ENCODE results near the gene IRGQ.
A peak's percentile ranks its signal among the peaks of the same experiment; 100 is the strongest.
"Not testable (repeated sequence)": the region's sequence is repeated elsewhere in the genome, so short reads cannot be mapped to it uniquely, and the experiment has no call there.

IRGQ gene

DNA sequence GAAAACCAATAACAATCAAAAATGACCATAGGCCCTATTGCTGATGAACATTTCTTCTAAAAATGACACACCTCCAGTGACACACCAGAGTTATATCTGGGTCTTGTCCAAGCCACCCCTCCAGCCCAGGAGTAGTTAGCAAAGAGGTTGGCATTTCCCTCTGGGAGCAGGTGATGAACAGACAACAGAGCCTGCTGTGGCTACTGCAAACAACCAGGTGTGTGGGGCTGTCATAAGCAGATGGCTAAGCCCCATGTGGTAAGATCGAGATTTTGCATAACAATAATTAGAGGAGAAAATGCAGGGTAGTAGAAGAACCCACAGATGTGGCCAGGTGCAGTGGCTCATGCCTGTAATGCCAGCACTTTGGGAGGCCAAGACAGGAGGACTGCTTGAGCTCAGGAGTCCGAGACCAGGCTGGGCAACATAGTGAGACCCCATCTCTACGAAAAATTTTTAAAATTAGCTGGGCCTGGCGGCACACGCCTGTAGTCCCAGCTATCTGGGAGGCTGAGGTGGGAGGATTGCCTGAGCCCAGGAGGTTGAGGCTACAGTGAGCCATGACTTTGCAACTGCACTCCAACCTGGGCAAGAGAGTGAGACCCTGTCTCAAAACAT lies 25.7 kb downstream of the IRGQ start:
- no peak for FAIRE-seq

DNA sequence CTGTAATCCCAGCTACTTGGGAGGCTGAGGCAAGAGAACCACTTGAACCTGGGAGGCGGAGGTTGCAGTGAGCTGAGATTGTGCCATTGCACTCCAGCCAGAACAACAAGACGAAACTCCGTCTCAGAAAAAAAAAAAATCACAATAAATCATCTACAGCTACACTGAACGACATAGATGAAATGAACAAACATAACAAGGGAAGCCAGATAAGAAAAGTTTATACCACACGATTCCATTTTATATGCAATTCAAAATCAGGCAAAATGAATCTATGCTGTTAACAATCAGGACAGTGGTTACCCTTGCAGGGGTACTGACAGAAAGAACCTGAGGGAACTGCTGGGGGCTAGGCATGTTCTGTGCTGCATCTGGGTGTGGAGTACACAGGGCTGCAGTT lies 26.3 kb downstream of the IRGQ start:
- no peak for FAIRE-seq

DNA sequence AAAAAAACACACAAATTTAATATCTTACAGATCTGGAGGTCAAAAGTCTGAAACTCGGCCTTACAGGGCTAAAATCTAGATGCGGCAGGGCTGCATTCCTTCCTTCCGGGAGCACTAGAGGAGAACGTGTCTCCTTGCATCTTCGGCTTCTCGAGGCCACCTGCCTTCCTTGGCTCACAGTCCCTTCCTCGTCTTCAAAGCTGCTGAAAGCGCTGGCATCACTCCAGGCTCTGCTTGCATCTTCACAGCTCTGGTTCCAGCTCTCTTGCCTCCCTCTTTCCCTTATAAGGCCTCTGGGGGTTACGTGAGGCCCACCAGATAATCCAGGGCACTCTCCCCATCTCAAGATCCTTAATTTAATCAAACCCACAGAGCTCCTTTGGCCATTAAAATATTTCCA lies 31.1 kb downstream of the IRGQ start:
- no peak for FAIRE-seq

DNA sequence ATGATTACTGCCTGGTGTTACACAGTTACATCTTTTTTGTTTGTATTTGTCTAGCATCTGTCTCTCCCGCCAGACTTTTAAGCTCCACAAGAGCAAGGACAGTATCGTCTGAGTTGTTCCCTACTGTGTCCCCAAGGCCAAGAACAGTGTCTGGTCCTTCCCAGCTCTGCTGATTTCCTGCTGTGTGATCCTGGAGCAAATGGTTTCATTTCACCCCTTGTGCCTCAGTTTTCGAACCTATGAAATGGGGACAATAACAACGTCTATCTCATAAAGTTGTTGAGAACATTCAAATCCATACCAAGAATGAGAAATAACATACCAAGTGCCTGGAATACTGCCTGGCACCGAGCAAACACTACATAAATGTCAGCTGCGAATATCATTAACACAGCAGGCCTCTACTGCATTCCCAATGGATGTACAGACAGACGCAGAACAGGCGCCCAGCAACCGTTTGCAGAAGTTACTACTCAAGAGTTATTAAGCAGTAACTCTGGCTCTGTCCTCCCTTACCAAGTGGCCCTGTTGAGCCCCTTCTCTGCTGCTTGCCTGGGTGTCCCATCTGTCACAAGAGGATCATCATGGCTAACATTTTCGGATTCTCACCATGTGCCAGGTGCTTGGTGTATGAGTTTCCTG lies 32.0 kb downstream of the IRGQ start:
- FAIRE-seq = no peak

DNA sequence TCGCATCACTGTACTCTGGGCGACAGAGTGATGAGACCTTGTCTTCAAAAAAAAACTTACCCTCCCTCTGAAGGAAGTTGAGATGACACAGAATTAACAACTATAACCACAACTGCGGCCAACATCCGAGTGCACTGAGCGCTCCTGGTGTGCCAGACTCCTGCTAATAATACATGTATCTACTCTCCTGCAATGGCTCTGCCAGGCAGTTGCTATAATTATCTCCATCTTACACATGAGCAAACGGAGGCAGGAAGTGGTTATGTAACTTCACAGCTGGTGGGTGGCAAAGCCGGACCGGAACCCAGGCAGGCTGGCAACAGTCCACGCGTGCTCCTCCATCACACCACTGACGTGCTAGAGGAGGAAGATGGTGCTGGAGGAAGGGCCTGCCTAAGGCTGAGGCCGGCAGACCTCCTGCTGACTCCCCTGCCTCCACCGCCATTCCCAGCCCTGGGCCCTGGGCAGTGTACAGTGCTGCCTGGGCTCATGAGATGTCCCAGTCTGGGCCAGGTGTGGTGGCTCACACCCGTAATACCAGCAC lies 33.2 kb downstream of the IRGQ start:
- FAIRE-seq = peak; percentile 71

DNA sequence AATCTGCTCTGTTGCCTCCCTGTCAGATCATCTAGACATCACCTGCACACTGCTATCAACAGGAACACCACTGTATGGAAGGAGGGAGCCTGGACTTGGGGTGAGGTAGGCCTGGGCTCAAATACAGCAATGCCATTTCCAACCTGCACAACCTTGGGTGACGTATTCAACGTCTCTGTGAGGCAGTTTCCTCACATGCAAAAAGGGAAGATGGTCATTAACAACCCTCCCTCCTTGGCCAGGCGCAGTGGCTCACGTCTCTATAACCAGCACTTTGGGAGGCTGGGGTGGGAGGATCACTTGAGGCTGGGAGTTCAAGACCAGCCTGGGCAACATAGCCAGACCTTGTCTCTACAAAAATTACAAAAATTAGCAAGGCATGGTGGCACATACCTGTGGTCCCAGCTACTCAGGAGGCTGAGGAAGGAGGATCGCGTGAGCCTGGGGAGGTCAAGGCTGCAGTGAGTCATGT lies 33.7 kb downstream of the IRGQ start:
- no peak for FAIRE-seq

DNA sequence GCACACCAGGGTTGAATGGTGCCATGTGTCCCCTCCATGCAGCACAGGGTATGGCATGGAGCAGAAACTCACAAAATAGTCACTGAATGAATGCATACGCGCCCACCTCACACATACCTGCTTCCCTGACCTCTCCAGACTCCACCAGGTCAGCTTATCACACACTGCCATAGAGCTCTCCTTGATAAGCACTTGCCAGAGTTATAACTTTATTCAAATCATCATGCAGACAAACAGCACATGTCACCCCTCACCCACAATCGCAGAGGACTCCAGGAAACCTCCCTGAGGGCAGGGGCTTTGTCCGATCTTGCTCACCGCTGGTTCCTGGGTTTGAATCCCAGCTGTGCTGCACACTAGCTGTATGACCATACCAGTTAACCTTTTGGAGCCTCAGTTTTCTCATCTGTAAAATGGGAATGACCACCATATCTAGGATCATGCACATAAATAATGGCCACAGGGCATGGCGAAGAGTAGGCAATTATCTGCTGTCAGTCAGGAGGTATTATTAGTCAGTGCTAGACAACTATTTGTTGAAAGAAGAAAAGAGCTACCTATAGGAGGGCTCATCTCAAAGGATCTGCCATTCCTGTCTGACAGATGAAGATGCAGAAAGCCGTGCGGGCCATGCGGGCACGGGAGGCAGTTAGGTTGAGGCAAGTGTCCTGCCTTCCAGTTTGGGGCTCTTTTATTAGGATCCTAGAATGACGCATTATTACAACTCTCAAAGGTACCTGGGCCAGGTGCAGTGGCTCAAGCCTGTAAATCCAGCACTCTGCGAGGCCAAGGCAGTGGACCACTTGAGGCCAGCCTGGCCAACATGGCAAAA lies 34.6 kb downstream of the IRGQ start:
- no peak for FAIRE-seq

DNA sequence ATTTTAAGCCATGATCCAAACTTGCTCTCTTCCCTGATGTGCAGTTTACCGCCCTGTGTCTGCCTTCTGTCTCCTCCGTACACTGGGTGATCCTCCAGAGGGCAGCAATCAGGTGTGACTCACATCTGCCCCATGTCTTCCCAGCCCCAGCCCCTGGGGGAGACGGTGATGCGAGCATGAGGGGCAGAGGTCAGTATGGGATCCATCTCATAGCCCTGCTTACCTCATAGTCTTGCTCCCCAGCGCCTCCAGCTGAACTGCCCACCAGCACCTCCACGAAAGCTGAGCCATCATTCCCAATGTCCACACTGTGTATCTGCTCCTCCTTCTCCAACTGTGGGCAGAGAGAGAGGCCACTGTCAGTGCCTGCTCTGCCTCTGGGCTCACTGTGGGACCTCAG lies 35.2 kb downstream of the IRGQ start:
- no peak for FAIRE-seq

DNA sequence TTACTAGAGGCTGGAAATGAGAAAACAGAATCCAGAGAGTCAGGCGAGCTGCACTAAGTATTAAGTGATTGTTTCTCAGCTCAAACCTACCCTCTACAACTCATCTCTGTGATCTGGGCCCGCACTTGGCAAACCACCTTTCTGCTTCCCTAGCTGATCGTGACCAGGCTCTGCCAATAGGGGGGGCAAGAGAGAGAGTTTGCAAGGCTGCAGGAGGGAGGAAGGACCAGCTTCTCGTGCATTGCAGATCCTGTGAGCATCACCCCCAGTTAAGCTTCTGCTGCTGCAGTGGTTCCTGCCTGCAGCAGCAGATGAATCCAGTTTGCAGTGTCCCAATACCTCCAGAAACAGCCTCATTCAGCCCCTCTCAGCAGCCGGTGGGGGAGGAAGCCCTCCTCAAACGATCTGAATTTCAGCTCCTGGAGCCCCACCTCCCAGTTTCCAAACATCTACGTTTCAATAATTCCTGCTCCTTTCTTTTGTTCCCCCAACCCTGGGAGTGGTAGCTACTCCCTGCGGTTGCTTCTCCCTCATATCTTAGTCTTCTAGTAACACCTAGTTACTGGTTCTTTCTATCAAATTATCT lies 40.7 kb downstream of the IRGQ start:
- no peak for FAIRE-seq

DNA sequence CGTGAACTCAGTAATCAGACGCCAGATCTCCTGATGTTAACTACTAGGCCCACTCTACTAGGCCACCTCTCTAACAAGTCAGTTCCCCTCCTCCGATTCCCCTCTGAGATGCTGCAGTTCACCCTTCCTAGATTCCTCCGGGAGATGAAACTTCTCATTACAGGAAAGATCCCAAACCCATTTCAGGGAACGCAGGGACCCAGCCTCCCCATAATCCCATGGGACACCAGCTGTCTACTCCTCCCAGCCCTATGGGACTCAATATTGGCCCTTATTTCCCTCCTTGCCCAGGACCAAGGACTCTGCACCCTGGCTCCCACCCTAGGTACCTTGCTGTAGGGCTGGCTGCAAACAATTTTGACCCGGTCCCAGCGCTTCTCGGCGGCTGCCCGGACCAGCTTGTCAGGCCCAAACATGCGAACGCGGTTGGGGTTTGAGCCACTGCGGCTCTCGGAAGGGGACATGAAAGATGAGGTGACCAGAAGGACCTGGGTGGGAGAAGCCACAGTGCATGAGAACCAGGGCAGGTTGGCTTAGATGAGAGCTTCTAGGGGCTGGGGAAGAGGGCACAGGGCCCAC lies 41.5 kb downstream of the IRGQ start:
- FAIRE-seq = no peak

DNA sequence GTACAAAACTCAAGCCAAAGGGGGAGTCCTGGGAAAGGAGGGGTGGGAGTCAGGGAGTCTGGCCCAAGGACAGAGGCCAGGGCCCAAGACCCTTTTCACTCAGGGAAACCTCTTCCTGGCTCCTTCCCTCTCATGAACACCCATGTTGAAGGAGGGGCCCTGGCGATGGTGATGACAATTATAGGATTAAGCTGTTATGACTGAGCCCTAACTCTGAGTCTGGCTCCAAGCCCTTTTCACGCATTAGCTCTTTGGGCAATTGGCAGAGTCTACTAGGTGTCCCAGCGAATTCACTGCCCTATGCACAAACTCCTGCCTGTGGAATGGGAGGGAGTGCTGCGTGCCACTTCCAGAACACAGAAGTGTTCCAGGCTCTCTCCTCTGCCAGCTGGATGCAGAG lies 42.3 kb downstream of the IRGQ start:
- FAIRE-seq = no peak

DNA sequence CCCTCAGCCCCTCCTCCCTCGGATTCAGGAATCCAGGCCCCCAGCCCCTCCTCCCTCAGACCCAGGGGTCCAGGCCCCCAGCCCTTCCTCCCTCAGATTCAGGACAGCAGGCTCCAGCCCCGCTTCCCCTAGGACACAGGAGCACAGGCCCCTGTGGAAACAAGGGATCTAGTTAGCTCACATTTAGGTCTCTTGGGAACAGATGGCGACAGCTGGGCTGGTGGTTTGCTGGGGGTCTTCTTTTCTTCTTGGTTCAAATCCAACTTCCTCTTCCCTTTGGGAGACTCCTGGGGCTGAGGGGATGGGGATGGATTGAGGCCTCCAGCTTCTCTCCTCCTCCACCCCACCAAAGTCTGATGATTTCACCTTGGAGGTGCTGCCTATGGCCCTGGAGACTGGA lies 43.3 kb downstream of the IRGQ start:
- no peak for FAIRE-seq

DNA sequence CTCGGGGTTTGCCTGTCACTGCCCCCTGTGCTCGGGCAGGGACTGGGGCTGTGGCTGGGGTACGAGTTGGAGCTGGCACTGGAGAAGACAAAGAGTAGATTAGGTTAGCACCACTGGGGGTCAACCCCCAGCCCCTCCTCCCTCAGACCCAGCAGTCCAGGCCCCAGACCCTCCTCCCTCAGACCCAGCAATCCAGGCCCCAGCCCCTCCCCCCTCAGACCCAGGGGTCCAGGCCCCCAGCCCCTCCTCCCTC lies 43.8 kb downstream of the IRGQ start:
- FAIRE-seq = no peak

DNA sequence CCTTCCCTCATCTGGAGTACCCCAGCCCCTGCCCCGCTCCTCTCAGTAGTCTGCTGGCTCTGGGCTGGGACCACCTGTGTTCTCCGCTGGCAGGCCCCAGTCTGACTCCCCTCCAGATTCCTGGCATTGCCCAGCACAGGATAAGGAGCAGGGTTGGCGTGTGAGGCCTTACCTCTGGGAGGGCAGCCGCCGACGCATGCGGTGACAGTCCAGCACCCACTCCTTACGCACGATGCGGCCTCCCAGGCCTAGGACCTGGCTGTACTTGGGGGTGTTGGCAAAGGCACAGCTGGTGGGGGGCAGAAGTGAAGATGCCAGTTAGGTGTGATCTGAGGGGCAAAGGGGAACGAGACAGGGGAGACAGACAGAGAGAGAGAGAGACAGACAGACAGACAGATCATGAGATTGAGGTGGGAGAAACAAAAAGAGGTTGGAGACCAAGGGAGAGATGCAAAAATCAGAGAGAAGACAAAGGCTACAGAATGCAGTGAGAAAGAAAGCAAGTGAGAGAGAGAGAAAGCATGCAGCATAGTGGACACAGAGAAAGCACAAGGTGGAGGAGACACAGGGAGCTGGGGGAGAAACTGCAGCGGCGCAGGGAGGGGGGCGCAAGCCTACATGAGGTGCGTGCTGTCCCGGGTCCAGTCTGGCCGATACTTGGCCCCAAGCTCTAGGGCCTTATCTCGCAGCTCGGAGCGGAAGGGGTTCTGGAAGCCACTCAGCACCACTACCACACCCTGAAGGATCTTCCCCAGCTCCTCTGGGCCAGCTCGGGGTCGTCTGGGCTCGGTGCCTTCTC lies 44.3 kb downstream of the IRGQ start:
- FAIRE-seq = no peak

DNA sequence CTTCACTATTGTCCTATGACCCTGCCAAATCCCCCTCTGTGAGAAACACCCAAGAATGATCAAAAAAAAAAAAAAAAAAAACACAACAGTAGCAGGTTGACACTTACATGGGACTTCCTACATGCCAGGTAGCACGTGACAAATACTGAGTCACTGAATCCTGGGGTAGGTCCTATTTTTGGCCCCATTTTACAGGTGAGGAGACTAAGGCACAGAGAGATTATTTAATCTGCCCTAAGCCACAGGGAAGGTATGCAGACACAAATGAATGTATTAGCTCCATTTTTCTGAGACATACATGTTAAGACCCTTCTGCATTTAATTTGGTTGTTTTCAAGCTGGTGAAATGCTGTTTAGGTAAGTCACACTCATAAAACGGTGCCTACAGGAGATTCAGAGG lies 47.2 kb downstream of the IRGQ start:
- FAIRE-seq = no peak

DNA sequence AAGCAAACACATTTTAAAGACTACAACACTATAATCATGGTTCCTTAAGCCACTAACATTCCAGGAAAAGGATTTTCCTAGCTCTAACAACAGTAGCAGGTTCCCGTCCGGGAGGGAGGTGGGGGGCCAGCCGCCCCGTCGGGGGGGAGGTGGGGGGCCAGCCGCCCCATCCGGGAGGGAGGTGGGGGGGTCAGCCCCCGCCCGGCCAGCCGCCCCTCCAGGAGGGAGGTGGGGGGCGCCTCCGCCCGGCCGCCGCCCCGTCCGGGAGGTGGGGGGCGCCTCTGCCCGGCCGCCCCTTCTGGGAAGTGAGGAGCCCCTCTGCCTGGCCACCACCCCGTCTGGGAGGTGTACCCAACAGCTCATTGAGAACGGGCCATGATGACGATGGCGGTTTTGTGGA lies 48.0 kb downstream of the IRGQ start:
- not testable (repeated sequence) for FAIRE-seq

DNA sequence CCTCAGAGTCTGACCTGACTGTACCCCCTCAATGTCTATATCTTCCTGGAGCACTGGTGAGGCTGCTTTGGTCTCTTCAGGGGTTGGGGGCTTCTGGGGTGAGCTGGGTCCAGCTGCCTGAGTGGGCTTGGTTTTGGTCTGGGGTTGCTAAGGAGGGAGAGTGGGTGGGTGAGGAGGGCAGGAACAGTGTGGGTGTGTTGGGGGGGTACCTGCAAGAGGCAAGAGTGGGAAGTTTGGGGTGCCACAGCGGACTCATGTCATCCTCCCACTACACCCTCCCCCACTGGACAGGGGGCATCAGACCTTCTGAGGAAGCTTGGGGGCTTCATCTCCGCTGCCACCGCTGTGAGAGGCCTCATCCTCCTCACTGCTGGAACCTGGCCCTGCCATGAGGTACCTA lies 49.4 kb downstream of the IRGQ start:
- no peak for FAIRE-seq

DNA sequence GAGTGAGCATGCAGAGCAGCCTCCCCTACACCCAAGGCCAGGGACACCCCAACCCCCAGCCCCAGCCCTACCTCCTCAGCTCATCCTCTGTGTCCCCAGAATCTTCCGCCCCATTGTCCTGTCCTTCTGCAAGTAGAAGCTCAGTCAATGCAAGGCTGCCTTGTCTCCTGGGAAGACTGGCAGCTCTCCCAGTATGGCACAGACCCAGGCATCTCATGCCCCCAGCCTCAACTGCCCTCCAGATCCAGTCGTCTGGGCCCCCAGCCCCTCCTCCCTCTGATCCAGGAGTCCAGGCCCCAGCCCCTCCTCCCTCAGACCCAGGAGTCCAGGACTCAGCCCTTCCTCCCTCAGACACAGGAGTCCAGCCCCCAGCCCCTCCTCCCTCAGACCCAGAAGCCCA lies 50.0 kb downstream of the IRGQ start:
- FAIRE-seq = no peak

DNA sequence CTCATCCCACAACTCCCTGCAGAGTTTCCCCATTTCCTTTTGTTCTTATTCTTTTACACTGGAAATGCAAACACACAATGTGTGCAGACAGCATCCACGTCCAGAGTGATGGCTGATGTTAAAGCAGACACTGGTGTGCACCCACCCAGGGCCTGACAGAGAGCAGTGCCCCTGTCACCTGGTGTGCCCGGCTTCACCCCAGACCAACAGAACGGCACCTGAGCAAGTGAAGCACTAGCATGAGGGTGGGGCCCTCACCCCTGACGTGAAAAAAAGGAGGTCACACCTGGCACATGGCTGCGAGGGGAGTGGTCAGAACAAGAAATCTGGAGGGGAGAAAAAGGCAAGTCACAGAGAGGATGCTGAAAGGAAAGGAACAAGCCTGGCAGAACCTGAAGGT lies 50.7 kb downstream of the IRGQ start:
- FAIRE-seq = no peak

DNA sequence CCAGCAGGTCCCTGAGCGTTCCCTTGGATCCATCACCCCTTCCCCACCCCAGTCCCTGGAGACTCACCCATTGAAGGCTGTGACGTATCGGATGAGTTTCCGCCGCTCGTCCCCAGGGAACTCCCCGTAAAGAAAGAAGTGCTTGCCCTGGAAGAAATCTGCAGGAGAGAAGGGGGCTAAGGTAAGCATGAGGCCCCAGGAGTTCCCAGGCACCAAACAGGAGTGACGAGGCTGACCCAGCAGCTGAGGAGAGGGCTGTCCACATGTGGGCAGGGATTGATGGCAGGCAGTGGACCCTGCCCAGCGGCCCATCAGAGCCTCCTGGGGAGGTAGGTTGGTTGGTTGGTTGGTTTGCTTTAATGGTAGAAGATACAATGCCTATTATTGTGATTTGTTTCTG lies 51.9 kb downstream of the IRGQ start:
- FAIRE-seq = no peak

DNA sequence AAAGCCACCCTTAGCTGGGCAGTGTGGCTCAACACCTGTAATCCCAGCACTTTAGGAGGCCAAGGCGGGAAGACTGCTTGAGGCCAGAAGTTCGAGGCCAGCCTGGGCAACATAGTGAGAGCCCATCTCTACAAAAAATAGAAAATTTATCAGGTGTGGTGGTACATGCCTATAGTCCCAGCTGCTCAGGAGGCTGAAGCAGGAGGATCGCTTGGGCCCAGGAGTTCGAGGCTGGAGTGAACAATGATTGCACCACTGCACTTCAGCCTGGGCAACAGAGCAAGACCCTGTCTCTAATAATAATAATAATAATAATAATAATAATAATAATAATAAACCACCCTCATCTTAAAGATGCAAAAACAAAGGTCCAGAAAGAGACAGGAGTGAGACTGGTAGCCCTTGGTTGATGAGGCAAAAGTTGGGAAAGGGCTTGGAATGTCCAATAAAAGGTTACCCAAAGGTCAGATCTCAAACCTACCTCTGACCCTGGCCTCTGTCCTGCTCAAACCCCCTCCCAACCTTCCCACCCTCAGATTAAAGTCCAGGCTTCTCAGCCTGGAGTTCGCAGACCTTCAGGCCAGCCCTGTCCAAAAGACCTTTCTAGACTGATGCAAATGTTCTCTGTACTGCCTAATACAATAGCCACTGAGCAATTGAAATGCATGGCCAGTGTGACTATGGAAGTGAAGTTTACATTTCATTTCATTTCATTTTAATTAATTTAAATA lies 53.8 kb downstream of the IRGQ start:
- no peak for FAIRE-seq

DNA sequence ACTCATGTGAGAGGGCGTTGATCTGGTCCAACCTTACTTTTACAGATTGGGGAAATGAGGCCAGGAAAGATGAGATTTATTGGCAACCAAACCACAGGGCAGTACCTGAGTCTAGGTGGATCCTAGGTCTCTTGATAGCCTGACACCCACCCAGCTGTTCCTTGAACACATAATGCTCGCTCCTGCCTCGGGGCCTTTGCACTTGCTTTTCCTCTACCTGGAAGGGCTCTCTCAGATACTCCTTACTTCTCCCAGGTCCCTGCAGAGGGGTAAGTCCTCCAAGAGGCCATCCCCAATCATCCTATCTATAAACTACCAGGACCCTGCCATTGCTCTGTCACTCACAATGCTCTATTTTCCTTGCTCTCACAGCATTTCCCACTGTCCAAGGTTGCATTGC lies 55.6 kb downstream of the IRGQ start:
- FAIRE-seq = no peak

Data from islet of Langerhans (tissue), 1 donor.